Stimulated activated CD8-positive, alpha-beta memory T cell treated with anti-CD3 and anti-CD28 coated beads, Interleukin-15, amount 100 ng/mL, for 48 hours (primary cell): ENCODE measurements around the gene MTTP.

Source experiments
- DNase-seq, 2 donors: peaks; one replicate each; pipeline ENCODE4 v3.0.0-alpha.2; 2020; ENCODE audit warnings: low read depth in 2 of 2

Gene MTTP

DNA sequence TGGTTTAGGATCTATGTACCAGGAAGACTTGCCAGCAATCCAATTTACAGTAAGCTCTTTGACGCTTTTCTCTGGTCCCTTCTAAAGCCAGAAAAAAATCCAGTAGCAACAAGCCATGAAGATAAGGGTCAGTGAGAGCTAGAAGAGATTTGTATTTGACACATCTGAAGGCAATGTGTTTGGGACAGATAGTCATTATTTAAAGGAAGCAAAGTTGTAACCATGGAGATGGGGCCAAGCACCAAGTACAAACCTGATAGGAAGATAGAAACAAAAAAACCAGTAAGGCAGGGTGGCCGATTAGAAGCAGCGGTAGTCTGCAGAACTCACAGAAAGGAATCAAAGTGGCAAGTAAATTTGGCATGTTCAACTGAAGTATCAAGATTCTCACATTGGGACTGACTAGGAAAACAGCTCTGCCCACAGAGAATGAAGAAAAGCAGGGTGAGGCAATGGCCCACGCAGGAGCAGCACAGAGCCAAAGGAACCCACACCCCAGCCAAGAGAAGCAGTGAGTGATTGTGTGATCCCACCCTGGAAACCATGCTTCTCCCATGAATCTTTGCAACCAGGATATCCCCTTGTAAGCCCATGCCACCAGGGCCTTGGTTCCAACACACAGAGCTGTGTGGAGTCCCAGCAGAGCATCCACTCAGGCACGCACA, 95.9 kb downstream of the MTTP start:
- DNase-seq: no peak
